GF-D8 (cell line): ENCODE results near the gene TTC9B.
"Not testable (repeated sequence)": the region's sequence is repeated elsewhere in the genome, so short reads cannot be mapped to it uniquely, and the experiment has no call there.

Experiments
- DNase-seq: peaks from one replicate; lab custom pipeline; 2025; lab: John Stamatoyannopoulos, UW

The TTC9B gene

GRCh38 chr19:40232949-40233810, 15.0 kb upstream of the TTC9B start:
- DNase-seq = no peak

GRCh38 chr19:40232479-40232878, 14.3 kb upstream of the TTC9B start:
- no peak for DNase-seq

DNA sequence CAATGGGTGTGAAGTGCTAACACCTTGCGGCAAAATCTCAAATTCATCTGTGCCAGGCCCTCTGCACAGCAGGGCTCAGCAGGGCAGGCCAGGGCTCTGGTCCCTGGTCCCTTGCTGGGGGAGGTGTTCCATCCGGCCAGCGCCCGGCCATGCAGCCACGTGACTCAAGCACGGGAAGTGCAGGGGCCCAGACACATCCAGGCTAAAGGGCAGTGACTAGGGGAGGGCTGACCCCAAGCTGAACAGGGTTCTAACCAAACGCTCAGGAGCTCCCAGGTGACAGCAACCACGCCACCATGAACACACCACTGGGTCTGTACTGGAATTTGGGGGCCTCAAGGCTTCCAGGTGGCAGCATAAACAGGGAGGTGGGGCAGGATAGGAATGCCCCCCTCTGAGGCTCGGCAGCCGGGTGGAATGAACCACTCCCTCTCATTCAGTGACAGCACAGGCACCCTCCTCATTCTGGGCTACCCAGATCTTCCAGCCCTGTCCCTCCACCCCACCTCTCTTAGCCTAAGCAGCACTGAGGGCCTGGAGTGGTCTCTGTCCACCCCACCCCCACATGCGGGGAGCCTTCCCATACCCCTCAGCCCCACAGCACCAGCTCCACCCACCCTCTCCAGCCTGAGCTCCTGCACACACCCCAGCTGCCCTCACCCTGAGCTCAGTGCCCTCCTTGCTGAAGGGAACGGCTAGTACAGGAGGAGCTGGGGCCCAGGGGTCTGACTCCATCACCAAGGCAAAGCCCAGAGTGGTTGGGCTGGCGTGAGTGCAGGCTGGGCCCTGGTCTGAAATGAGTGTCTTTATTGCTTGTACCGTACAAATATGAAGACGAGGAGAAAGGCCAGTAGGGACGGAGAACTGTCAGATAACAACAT, 13.6 kb upstream of the TTC9B start:
- no peak for DNase-seq

- no peak for DNase-seq
Observed at GRCh38 chr19:40231057-40231456, 12.9 kb upstream of the TTC9B start.

- DNase-seq = no peak
Observed at GRCh38 chr19:40229926-40230417, 11.8 kb upstream of the TTC9B start.

- no peak for DNase-seq
Observed at GRCh38 chr19:40229484-40229883, 11.3 kb upstream of the TTC9B start.

- no peak for DNase-seq
Observed at GRCh38 chr19:40228863-40229262, 10.7 kb upstream of the TTC9B start.

DNA sequence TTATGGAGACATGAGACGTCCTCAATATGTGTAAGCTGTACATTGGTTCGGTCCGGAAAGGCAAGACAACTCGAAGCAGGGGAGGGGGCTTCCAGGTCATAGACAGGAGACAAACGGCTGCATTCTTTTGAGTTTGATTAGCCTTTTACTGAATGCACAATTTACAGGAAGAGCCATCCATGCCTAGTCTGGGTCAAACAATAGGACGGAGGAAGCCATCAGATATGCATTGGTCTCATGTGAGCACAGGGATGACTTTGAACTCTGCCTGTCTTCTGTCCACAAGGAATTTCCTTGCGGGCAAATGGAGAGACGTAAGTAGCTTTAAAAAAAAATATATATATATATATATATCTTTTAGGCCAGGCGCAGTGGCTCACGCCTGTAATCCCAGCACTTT, 10.2 kb upstream of the TTC9B start:
- no peak for DNase-seq

- DNase-seq = no peak
Observed at GRCh38 chr19:40225440-40226305, 7.5 kb upstream of the TTC9B start.

- no peak for DNase-seq
Observed at GRCh38 chr19:40224342-40225150, 6.4 kb upstream of the TTC9B start.

DNA sequence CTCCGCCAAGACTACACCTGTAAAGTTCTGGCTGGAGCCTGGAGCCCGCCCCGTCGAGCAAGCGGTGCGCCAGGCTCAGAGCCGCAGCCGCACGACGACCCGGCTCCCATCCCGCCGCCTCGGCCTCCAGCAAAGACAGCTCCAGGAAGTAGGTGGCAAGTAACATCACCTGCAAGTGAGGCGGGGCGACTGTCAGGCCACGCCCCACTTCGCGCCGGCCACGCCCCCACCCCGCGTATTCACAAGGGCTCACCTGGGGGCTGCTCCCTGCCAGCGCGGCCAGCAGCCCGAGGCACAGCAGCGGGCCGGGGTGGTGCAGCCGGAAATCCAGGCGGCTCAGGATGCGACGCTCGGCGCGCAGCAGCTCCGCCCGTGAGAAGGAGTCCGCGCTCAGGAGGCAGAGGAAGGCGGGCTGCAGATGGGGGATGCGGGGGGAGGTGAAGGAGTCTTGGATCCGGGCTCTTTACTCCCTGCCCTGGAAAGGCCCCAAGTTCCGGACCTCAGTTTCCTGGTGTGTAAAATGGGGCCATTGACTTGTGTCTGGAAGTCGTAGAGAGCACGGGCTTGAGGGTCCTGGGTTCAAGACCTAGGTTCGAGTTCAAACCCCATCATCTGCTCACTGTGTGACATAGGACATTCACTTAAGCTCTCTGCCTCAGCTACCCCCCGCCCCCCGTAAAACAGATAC, 5.1 kb upstream of the TTC9B start:
- DNase-seq = no peak

GRCh38 chr19:40221858-40222619, 3.9 kb upstream of the TTC9B start:
- DNase-seq = peak; percentile 57

DNA sequence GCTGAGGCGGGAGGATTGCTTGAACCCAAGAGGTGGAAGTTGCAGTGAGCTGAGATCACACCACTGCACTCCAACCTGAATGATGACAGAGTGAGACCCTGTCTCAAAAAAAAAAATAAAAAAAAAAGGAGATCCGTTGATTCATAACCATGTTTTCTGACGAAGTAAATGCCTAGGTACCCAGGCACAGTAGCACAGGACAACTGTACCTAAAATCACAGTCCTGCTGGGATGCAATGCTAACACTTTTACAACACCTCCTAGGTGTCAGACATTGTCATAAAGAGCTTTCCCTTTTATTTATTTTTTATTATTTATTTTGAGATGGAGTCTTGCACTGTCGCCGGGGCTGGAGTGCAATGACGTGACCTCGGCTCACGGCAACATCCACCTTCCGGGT, 2.5 kb upstream of the TTC9B start:
- DNase-seq = no peak

GRCh38 chr19:40219721-40220276, 1.6 kb upstream of the TTC9B start:
- DNase-seq = no peak

GRCh38 chr19:40219029-40219428, 845 bp upstream of the TTC9B start:
- not testable (repeated sequence) for DNase-seq

DNA sequence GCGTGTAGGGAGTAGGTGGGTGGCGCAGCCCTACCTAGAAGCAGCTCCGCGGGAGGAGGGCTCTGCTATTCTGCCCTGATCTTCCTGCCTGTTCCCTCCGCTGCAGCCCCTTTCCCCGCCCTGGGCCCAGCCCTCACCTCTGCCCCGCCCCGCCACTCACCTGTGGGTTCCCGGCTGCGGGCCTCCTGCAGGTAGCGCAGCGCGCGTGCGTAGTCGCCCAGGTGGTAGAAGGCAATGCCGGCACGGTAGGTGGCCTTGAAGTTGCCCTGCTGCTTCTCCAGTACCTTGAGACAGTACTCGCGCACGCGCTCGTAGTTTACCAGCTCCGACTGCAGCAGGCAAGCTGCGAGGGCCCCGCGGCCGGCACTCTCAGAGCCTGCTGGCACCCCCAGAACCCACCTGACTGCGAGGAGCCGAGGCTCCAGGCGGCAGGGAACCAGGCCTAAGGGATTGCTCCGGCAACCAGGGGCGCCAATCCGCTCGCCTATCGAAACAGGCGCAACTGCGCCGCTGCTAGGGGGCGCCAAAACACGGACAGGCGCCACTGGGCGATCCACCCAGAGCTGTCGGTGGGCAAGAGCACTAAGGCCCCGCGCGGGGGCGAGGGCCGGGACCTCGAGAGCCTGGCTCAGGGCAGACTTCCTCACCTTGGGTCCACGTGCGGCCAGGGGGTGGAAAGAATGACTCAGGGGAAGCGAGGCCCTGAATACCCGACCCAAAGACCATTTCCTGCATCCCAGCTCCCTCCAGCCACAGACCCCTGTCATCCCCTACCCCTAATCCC, 965 bp downstream of the TTC9B start:
- DNase-seq = no peak

- no peak for DNase-seq
Observed at GRCh38 chr19:40216777-40217026, 1.5 kb downstream of the TTC9B start.

DNA sequence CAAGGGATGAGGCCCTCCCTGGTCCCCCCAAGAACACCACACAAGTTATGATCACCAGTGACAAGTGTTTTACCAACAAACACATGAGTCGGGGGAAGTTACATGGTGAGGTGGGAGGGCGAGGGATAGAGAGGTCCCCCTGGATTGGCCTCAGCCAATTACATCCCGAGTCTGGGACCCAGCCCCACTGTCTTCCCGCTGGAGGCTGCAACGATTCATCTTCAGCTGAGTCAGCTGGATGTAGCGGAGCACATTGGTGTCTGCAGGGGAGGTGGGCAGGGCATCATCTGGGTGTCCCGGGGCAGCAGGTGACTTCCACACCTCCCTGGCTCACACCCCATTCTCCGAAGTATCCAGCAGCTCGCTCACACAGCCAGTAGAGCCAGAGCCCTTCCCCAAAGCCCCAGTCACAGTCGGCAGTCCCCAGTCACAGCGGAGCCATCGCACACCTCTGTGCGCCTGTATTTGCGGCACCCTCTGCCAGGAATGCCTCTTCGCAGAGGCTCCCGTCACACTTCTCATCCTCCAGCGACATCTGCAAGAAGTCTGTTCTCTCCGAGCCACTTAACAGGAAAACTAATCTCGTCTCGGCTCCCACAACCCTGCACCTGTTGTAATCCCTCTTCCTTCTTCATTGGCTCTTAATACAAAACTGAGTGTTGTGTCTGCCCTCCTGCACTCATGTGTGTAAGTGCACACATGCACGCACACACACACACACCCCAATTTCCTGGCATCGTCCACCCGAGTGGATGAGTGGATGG, 2.0 kb downstream of the TTC9B start:
- no peak for DNase-seq
